ENCODE measurements around the gene TLK1. TPM values are rescaled to one million over a fixed set of nuclear protein-coding genes. Genes with fewer than 3 reads are reported as not detected.
A peak's percentile ranks its signal among the peaks of the same experiment; 100 is the strongest.

TLK1 gene
- total and polyA plus RNA-seq, 9 of the 15 experiments (the other 6 are each of a cell fraction or from before 2014, with no cell fraction given): 20.2 to 101 (median 40.5) TPM

DNA sequence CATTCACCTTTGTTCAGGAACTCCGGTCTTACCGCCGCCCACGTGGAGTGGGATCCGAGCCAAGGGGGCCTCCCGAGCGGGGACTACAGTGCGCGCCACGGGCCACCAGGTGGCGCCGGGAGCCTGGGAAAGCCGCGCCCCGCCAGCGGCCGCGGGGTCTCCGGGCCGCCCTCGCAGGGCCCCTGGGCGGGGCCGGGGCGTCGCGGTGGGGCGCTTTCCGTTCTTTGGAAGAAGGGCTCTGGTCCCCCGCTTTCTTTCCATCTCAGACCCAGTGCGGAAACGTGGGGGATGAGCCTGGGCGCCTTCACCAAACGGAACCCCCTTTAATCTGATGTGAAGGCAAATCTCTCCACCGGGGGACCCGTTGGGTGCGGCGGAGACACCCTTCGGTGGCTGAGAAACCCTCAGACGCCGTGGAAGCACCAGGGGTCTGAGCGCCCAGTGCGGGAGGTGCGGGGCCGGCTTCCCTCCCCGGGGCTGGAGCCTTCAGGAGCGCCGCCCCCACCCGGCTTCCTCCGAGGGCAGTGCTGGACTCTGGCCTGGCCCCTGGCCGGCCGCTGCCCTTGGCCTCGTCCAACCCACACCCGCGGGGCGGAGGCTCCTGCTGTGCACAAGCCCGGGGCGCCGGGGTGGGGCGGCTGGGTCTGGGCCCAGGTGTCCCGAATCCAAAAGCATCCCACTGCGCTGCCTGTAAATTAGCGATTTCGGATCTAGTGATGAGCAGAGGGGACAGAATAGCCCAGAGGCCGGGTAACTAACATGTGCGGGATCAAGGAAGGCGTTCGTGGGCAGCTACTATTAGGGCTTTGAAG is 187.0 kb downstream of the TLK1 start (continued):
- TF ChIP-seq, protein P1, sequence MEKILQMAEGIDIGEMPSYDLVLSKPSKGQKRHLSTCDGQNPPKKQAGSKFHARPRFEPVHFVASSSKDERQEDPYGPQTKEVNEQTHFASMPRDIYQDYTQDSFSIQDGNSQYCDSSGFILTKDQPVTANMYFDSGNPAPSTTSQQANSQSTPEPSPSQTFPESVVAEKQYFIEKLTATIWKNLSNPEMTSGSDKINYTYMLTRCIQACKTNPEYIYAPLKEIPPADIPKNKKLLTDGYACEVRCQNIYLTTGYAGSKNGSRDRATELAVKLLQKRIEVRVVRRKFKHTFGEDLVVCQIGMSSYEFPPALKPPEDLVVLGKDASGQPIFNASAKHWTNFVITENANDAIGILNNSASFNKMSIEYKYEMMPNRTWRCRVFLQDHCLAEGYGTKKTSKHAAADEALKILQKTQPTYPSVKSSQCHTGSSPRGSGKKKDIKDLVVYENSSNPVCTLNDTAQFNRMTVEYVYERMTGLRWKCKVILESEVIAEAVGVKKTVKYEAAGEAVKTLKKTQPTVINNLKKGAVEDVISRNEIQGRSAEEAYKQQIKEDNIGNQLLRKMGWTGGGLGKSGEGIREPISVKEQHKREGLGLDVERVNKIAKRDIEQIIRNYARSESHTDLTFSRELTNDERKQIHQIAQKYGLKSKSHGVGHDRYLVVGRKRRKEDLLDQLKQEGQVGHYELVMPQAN (IDR thresholded peaks at IDR 0.05; ENCODE audit: borderline replicate concordance): 0 out of 2 replicates have a peak, but pooled peaks have one; percentile 53
- TF ChIP-seq ZNF431 (CRISPR knock-in tag; IDR thresholded peaks at IDR 0.05): no peak
- TF ChIP-seq SMARCE1 (IDR thresholded peaks at IDR 0.05): no peak
- TF ChIP-seq KLF10 (CRISPR knock-in tag; IDR thresholded peaks at IDR 0.05): no peak
- TF ChIP-seq EZH2 (IDR thresholded peaks at IDR 0.05; ENCODE audit: borderline replicate concordance, low read depth, low read length): no peak
- TF ChIP-seq, protein P2, sequence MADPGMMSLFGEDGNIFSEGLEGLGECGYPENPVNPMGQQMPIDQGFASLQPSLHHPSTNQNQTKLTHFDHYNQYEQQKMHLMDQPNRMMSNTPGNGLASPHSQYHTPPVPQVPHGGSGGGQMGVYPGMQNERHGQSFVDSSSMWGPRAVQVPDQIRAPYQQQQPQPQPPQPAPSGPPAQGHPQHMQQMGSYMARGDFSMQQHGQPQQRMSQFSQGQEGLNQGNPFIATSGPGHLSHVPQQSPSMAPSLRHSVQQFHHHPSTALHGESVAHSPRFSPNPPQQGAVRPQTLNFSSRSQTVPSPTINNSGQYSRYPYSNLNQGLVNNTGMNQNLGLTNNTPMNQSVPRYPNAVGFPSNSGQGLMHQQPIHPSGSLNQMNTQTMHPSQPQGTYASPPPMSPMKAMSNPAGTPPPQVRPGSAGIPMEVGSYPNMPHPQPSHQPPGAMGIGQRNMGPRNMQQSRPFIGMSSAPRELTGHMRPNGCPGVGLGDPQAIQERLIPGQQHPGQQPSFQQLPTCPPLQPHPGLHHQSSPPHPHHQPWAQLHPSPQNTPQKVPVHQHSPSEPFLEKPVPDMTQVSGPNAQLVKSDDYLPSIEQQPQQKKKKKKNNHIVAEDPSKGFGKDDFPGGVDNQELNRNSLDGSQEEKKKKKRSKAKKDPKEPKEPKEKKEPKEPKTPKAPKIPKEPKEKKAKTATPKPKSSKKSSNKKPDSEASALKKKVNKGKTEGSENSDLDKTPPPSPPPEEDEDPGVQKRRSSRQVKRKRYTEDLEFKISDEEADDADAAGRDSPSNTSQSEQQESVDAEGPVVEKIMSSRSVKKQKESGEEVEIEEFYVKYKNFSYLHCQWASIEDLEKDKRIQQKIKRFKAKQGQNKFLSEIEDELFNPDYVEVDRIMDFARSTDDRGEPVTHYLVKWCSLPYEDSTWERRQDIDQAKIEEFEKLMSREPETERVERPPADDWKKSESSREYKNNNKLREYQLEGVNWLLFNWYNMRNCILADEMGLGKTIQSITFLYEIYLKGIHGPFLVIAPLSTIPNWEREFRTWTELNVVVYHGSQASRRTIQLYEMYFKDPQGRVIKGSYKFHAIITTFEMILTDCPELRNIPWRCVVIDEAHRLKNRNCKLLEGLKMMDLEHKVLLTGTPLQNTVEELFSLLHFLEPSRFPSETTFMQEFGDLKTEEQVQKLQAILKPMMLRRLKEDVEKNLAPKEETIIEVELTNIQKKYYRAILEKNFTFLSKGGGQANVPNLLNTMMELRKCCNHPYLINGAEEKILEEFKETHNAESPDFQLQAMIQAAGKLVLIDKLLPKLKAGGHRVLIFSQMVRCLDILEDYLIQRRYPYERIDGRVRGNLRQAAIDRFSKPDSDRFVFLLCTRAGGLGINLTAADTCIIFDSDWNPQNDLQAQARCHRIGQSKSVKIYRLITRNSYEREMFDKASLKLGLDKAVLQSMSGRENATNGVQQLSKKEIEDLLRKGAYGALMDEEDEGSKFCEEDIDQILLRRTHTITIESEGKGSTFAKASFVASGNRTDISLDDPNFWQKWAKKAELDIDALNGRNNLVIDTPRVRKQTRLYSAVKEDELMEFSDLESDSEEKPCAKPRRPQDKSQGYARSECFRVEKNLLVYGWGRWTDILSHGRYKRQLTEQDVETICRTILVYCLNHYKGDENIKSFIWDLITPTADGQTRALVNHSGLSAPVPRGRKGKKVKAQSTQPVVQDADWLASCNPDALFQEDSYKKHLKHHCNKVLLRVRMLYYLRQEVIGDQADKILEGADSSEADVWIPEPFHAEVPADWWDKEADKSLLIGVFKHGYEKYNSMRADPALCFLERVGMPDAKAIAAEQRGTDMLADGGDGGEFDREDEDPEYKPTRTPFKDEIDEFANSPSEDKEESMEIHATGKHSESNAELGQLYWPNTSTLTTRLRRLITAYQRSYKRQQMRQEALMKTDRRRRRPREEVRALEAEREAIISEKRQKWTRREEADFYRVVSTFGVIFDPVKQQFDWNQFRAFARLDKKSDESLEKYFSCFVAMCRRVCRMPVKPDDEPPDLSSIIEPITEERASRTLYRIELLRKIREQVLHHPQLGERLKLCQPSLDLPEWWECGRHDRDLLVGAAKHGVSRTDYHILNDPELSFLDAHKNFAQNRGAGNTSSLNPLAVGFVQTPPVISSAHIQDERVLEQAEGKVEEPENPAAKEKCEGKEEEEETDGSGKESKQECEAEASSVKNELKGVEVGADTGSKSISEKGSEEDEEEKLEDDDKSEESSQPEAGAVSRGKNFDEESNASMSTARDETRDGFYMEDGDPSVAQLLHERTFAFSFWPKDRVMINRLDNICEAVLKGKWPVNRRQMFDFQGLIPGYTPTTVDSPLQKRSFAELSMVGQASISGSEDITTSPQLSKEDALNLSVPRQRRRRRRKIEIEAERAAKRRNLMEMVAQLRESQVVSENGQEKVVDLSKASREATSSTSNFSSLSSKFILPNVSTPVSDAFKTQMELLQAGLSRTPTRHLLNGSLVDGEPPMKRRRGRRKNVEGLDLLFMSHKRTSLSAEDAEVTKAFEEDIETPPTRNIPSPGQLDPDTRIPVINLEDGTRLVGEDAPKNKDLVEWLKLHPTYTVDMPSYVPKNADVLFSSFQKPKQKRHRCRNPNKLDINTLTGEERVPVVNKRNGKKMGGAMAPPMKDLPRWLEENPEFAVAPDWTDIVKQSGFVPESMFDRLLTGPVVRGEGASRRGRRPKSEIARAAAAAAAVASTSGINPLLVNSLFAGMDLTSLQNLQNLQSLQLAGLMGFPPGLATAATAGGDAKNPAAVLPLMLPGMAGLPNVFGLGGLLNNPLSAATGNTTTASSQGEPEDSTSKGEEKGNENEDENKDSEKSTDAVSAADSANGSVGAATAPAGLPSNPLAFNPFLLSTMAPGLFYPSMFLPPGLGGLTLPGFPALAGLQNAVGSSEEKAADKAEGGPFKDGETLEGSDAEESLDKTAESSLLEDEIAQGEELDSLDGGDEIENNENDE (IDR thresholded peaks at IDR 0.05; ENCODE audit: low read depth, low read length): no peak
- TF ChIP-seq TAF1 (IDR thresholded peaks at IDR 0.05; ENCODE audit: control insufficient read depth, extremely low read depth, insufficient read depth, low read length, severe bottlenecking): peak; percentile 40
- no peak for TF ChIP-seq FOXK1 (CRISPR knock-in tag; IDR thresholded peaks at IDR 0.05; ENCODE audit: borderline replicate concordance)
- TF ChIP-seq, protein P3, sequence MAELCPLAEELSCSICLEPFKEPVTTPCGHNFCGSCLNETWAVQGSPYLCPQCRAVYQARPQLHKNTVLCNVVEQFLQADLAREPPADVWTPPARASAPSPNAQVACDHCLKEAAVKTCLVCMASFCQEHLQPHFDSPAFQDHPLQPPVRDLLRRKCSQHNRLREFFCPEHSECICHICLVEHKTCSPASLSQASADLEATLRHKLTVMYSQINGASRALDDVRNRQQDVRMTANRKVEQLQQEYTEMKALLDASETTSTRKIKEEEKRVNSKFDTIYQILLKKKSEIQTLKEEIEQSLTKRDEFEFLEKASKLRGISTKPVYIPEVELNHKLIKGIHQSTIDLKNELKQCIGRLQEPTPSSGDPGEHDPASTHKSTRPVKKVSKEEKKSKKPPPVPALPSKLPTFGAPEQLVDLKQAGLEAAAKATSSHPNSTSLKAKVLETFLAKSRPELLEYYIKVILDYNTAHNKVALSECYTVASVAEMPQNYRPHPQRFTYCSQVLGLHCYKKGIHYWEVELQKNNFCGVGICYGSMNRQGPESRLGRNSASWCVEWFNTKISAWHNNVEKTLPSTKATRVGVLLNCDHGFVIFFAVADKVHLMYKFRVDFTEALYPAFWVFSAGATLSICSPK (IDR thresholded peaks at IDR 0.05; ENCODE audit: borderline replicate concordance): no peak
- TF ChIP-seq, protein P4, sequence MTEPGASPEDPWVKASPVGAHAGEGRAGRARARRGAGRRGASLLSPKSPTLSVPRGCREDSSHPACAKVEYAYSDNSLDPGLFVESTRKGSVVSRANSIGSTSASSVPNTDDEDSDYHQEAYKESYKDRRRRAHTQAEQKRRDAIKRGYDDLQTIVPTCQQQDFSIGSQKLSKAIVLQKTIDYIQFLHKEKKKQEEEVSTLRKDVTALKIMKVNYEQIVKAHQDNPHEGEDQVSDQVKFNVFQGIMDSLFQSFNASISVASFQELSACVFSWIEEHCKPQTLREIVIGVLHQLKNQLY (CRISPR knock-in tag; conservative IDR thresholded peaks at IDR 0.05): no peak

Data from K562 (cell line).